GM12891 (cell line): Measurements from ENCODE around the gene UNC119B.

Experiments used
- POLR2A ChIP-seq: IDR thresholded peaks from 2 replicates; pipeline ENCODE4 v1.6.1; 2011; ENCODE audit warnings: low read depth, low read length, control low read depth
- POLR2AphosphoS5 ChIP-seq: IDR thresholded peaks from 2 replicates; pipeline ENCODE4 v1.6.1; 2011; ENCODE audit warnings: low read depth, low read length, control low read depth

DNA sequence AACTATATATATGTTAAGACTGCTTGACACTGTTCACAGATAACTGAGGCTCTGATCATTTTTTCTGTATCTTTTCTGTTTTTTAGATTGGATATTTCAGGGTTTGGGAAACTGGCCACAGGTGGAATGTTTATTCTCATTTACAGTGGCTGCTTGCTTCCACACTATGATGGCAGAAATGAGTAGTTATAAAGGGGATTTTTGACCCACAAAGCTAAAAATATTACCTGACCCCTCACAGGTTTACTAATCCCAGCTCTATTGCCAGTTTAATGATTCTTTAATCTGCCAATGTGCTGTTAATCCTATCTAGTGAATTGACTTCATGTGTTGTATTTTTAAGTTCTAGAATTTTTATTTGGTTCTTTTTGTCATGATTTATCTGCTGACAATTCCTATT is 45.0 kb downstream of the UNC119B start:
- TF ChIP-seq POLR2A (no peak), POLR2AphosphoS5 (no peak)
